ENCODE data around the gene ATG4A.

Gene ATG4A

GRCh38 chrX:108064001-108064400 is 27.6 kb upstream of the ATG4A start:
- TF ChIP-seq CTCF (IDR thresholded peaks at IDR 0.05; ENCODE audit: insufficient read depth, low read depth, low read length, missing control alignments) = no peak
- peak; percentile 1 for DNase-seq (ENCODE audit: low read depth)
- no peak overlapping the region for H3K4me3 ChIP-seq (ENCODE audit: low read depth, low read length)

GRCh38 chrX:108064613-108065012 is 27.0 kb upstream of the ATG4A start:
- no peak for TF ChIP-seq CTCF (IDR thresholded peaks at IDR 0.05; ENCODE audit: insufficient read depth, low read depth, low read length, missing control alignments)
- no peak overlapping the region for H3K4me3 ChIP-seq (ENCODE audit: low read depth, low read length)
- peak; percentile 6 for DNase-seq (ENCODE audit: low read depth)

GRCh38 chrX:108068121-108068520 is 23.5 kb upstream of the ATG4A start:
- no peak for TF ChIP-seq CTCF (IDR thresholded peaks at IDR 0.05; ENCODE audit: insufficient read depth, low read depth, low read length, missing control alignments)
- no peak for DNase-seq (ENCODE audit: low read depth)
- no peak overlapping the region for H3K4me3 ChIP-seq (ENCODE audit: low read depth, low read length)

GRCh38 chrX:108070891-108071290 is 20.7 kb upstream of the ATG4A start:
- no peak for TF ChIP-seq CTCF (IDR thresholded peaks at IDR 0.05; ENCODE audit: insufficient read depth, low read depth, low read length, missing control alignments)
- DNase-seq (ENCODE audit: low read depth) = no peak
- H3K4me3 ChIP-seq (ENCODE audit: low read depth, low read length) = no peak overlapping the region

- no peak for TF ChIP-seq CTCF (IDR thresholded peaks at IDR 0.05; ENCODE audit: insufficient read depth, low read depth, low read length, missing control alignments)
- no peak for DNase-seq (ENCODE audit: low read depth)
- no peak overlapping the region for H3K4me3 ChIP-seq (ENCODE audit: low read depth, low read length)
Measured at GRCh38 chrX:108071578-108071977, 20.0 kb upstream of the ATG4A start.

GRCh38 chrX:108072746-108073145 is 18.8 kb upstream of the ATG4A start:
- DNase-seq (ENCODE audit: low read depth) = no peak
- H3K4me3 ChIP-seq (ENCODE audit: low read depth, low read length) = no peak overlapping the region
- TF ChIP-seq CTCF (IDR thresholded peaks at IDR 0.05; ENCODE audit: insufficient read depth, low read depth, low read length, missing control alignments) = no peak

GRCh38 chrX:108081110-108081509 is 10.5 kb upstream of the ATG4A start:
- DNase-seq (ENCODE audit: low read depth) = no peak
- TF ChIP-seq CTCF (IDR thresholded peaks at IDR 0.05; ENCODE audit: insufficient read depth, low read depth, low read length, missing control alignments) = no peak
- no peak overlapping the region for H3K4me3 ChIP-seq (ENCODE audit: low read depth, low read length)
